Stomach (tissue), 4 donors: Measurements from ENCODE around the gene SLC32A1.

Source experiments
- CTCF ChIP-seq, 7 experiments: fragments of 450-650 bp in 4 of 7; fragments of 200-600 bp in 3 of 7; sonication (generic) in 3 of 7; IDR thresholded peaks; one replicate each; pipeline ENCODE4 v1.5.1; 2016 to 2019; ENCODE audit warnings: antibody characterized with exemption in 7 of 7, control low read depth in 2 of 7, mild to moderate bottlenecking in 1 of 7
- EP300 ChIP-seq: sonication (generic); formaldehyde crosslinking; IDR thresholded peaks from one replicate; pipeline ENCODE4 v1.6.1; 2017; ENCODE audit warnings: antibody characterized with exemption
- POLR2A ChIP-seq, 4 donors: fragments of 450-650 bp; IDR thresholded peaks; one replicate each; pipeline ENCODE4 v1.6.1; 2016; ENCODE audit warnings: antibody characterized with exemption in 4 of 4, control low read depth in 2 of 4, mild to moderate bottlenecking in 1 of 4, moderate library complexity in 1 of 4

DNA sequence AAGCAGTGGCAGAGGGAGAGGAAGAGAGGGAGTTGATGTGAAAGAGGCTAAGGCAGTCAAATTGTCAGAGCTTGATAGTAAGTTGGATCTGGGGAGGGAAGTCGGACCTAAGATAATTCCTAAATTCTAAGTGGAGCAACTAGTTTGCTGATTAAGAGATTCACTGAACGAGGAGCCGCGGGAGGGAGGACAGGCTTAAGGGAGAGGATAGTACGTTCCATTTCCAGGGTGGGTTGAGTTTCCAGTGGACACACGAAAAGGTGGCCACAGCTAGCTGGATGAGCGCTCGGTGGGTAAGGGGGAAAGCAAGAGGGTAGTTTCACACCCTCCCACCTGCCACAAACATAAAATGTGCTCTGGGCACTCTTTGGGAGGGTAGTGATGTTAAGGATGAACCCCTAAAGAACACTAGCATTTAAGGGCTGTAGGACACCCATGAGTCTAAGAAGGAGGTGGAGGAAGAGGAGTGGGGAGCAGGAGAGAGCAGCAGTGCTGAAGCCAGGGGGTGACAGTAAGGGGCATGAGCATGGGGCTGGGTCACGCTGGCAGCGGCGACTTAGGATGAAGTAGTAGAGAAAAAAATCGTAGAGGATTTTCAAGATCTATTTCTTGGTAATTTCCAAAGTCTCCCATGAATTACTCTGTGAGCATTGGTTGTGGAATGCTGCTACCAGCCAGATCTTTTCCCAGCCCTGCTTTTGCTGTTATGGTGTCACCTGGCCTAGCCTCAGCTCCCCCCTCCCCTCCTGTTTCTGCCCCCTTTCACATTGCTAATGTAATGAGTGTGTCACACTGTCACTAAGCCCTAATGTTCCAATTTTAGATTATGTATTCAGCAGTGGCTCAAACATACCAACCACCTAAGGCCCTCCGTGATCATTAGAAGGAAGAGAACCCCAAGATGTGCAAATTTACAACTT, 45.4 kb downstream of the SLC32A1 start:
- TF ChIP-seq POLR2A (IDR thresholded peaks at IDR 0.05) = no peak
- TF ChIP-seq EP300 = no peak
- TF ChIP-seq CTCF (IDR thresholded peaks at IDR 0.05) = no peak
